HG03457 (cell line): ENCODE measurements around the gene HSPB7.
"Not testable (repeated sequence)": the region's sequence is repeated elsewhere in the genome, so short reads cannot be mapped to it uniquely, and the experiment has no call there.

Experiments
- ATAC-seq: cut with Tn5 transposase; IDR thresholded peaks from one replicate; pipeline ENCODE4 v1.9.1; 2021; ENCODE audit warnings: moderate number of reproducible peaks; ENCODE audit not compliant: unreplicated experiment

HSPB7 gene

GRCh38 chr1:16017461-16018303 is at the start of gene HSPB7:
Gene HSPB7 (minus strand): TSS chr1:16018043. CDS start chr1:16017963, 80 bp downstream.
- no peak for ATAC-seq

- ATAC-seq, result no peak
Observed at GRCh38 chr1:16067127-16067768, 49.4 kb upstream of the HSPB7 start.

- ATAC-seq, result no peak
Observed at GRCh38 chr1:16066245-16066644, 48.4 kb upstream of the HSPB7 start.

DNA sequence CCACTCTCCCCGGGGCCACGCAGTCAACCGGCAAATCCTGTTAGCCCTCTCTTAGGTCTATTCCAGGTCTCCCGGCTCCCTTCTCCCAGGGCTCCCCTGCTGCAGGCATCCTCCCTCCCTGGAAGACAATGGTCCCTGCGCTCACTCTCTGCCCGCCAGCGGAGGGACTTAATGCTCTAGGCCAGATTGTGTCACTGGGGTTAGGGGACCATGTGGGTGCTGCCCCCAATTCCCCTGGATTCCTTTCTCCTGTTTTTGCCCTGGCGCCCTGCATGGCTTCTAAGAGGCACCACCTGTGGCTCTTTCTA is 47.4 kb upstream of the HSPB7 start:
- no peak for ATAC-seq

GRCh38 chr1:16064536-16065268 is 46.9 kb upstream of the HSPB7 start:
- ATAC-seq, result no peak

DNA sequence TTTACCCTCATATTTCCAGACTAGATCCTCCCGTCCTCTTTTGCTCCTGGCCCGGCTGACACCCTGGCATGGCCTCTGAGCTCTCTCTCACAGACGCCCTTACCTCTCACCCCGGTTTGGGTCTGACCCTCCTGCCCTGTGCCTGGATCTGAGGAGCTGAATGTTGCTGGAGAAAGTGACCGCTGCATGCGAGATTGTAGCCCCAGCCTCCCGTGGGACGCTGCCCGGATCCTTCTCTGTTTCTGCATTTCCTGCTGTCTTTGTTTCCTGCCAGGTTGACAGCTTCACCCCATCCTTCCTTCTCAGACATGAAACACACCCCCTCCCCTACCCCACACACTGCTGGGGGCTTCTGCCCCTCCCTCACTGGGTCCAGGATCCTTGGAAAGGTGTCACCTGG is 46.1 kb upstream of the HSPB7 start:
- no peak for ATAC-seq

- no peak for ATAC-seq
Observed at GRCh38 chr1:16063226-16063829, 45.5 kb upstream of the HSPB7 start.

DNA sequence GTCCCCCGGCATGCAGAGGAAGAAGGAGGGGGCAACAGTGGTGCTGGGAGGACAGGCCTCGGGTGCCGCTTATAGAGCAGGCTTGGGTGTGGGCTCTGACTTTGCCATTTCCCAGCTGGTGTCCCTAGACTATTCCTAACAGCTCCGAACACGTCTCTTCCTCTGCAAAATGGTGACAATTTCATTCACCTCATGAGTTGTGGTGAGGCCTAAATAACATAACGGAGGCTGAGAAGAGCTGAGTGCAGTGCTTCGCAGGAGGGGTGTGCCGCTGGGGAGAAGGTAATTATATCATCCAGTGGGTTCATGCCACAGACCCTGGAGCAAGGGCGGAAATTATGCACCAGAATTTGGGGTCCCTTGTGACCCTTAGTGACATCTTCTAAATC is 44.8 kb upstream of the HSPB7 start:
- not testable (repeated sequence) for ATAC-seq

GRCh38 chr1:16061989-16062686 is 44.3 kb upstream of the HSPB7 start:
- ATAC-seq, result not testable (repeated sequence)

- ATAC-seq, result no peak
Observed at GRCh38 chr1:16061266-16061665, 43.4 kb upstream of the HSPB7 start.

DNA sequence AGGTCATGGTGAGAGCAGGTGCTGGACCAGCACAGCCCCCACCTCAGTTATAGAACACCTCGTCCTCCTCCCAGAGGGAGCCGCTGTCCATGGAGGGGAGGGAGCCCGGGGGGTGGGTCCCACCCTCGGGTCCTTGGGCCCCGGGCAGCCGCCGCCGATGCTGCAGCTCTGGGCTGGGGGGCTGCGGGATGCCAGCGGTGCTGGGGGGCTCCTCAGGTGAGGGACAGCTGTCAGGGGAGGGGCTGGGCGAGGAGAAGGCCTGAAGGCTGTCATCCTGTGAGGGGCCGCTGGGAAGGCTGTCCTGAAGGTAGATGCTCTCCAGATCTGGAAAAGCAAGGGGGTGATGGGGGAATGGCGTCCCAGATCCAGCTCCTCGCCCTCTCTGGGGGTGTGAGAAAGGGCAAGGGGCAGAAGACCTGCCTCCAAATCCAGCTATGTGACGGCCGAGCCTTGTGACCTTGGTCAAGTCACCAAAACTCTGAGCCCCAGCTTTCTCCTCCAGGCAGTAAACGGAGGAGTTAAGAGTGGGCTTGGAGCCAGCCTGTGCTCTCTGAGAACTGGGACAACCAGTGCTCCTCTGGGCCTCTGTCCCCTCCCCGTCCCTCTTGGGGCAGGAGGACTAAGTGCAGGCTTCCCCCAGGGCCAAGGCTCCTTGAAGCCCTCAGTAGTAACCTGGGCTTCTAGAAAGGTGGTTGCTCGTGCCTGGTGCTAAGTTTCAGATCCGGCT is 40.7 kb upstream of the HSPB7 start:
- ATAC-seq, result not testable (repeated sequence)

DNA sequence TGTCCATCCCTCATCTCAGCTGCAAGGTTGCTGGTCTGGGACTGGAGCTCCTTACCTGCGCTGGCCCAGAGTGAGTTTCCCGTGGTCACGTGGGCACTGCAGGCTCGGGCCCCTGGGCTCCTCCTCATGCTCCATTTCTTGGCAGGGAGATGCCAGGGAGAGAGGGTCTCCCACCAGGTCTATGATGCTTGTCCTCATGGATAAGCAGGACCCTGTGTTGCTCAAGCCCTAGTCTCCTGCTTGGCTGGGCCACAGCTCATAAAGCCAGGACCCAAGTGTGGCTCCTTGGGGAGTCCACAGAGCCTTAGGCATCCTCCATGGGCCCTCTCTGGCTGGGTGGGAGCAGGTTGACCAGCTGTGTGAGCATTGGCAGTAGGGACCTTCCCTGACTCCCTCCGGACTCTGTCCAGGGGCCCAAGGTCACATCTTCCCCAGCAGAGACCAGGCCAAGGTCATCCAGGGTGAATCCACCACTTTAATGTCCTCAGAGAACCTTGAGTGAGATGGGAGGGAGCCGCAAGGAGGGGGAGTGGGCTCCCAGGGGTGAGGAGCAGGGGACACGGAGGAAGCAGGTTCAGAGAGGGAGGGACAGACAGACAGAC is 39.6 kb upstream of the HSPB7 start:
- ATAC-seq, result not testable (repeated sequence)

GRCh38 chr1:16056521-16056912 is 38.7 kb upstream of the HSPB7 start:
- ATAC-seq, result not testable (repeated sequence)

DNA sequence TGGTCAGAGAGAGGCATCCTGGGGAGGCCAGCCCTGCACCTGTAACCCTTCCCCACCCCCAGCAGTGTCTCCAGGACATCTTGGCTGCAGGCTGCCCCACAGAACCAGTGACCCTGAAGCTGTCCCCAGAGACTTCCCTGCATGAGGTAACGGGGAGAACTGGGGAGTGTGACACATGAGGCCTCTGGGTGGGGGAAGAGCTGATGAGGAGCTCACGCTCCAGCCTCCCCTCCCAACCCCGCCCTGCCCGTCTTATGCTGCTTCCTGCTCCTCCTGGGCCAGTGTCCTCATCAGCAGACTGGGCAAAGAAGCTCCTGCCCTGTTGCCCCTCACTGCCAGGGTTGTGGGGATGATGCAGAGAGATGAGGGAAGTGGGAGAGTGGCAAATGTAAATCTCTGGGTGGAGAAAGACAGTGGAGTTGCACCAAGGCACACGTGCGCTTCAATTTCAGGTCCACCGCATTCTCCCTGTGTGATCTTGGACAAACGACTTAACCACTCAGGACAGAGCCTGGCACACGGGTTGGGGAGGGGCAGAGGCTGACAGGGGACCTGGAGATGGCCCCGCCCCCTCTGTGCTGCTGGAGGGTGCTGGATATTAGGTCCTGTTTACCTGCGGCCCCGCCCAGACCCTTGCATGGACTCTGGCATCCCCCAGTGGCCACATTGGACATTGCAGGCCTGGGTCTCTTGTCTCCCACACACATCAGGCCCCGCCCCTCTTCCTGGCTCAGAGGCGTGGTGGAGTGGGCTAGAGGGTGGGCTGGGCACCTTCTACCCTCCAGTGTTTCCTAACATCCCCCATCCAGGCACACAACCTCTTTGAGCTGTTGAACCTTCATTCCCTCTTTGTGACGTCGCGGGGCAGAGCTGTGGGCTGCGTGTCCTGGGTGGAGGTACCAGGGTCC is 38.0 kb upstream of the HSPB7 start:
- no peak for ATAC-seq

DNA sequence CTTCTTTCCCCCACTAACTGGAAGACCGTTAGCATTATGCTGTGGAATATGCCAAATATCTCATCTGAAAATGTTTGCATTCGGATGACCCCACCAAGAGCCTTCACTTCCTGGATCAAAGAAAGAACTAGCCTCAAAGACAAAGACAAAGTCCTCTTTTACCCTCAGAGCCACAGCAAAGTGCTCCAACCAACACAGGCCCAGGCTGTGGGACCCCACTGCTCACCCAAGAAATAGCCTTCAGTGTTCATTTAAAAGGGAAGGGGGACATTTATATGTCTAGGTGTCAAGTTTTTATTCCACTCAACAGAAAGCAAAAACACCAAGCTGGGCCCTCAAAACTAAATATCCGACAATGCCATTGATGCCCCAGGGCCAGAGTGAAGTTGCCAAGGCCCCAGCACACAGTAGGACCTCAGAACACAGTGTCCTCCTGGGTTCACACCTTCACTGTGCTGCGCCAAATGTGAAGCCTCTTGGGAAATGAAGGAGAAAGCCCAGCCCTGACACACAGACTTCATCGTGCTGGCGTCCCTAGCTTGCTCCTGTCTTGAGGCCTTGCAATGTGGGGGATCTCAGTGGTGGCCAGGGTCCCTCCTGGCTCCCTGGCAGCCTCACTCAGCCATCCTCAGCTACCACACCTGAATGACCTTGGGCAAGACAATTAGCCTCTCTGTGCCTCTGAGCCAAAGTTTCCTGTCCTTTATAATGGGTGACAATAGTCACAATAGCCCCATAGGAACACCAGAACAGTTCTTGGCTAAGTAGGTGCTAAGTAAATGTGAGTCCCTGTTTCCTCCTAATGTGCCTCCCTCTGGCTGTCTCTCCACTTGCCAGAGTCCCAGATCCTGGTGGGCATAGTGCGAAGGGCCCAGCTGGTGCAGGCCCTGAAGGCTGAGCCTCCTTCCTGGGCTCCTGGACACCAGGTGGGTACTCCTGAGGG is 37.0 kb upstream of the HSPB7 start:
- no peak for ATAC-seq

DNA sequence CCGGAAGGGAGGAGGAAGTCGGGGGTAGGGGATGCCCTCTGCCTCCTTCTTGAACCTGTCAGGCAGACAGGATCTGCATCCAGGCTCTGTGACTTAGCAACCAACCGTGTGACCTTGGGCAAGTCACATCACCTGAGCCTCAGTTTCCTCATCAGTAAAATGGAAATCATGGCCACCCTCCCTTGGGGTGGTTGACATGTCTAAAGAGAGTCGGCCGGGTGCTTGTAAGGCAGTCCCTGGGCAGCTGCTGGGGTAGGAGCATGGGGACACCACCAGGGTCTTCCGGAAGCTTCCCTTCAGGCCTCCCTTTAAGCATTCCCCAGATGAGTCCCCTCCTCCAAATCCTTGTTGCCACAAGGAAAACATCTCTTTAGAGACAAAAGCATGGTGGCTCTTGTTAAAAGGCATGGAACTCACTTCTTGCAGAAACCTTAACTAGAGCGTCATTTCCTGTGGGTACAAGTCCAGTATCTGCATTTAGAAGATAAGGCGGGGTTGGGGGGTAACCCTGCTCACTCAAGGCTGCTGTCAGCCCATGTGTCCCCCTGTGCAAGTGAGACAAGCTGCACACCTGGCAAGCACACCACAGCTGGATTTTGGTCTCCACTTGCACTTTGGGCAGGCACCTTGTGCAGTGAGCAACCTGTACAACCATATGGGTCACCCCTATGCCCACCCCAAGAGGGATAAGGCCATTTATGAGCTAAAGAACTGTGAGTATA is 36.1 kb upstream of the HSPB7 start:
- ATAC-seq, result no peak

DNA sequence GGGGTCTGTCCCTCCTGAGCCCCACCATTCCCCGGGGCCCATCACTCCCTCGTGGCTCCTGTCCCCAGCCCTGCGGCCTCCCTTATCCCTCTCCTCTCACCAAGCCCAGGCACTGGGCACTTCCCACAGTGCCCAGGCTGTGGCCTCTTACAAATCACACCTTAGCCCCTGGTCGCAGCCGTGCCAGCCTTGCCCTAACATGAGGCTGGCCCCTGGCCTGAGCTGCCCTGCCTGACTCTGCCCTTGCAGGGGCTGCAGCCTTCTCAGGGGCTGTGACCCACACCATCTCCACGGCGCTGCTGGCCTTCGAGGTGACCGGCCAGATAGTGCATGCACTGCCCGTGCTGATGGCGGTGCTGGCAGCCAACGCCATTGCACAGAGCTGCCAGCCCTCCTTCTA is 34.1 kb upstream of the HSPB7 start:
- ATAC-seq, result not testable (repeated sequence)
